K562 (cell line): ENCODE data around the gene ELMOD1.

Experiments
- BDP1 ChIP-seq: IDR thresholded peaks from 3 replicates; pipeline ENCODE4 v1.6.1; 2011; ENCODE audit not compliant: insufficient read length, insufficient read depth
- CAMTA2 ChIP-seq: fragments of 250-450 bp; sonication (Bioruptor Pico); conservative IDR thresholded peaks from 2 replicates; pipeline ENCODE4 v1.5.1; 2022
- EZH2 ChIP-seq: IDR thresholded peaks from 2 replicates; pipeline ENCODE4 v1.6.1; 2012; ENCODE audit warnings: low read depth, mild to moderate bottlenecking, inconsistent platforms, low read length, borderline replicate concordance
- TARDBP ChIP-seq: fragments of 450-650 bp; IDR thresholded peaks from 2 replicates; pipeline ENCODE4 v1.6.1; 2016
- TF ChIP-seq, protein P1 (sequence below): fragments of 450-650 bp; IDR thresholded peaks from 2 replicates; pipeline ENCODE4 v1.6.1; 2018; ENCODE audit not compliant: partially characterized antibody
- TF ChIP-seq, protein P2 (sequence below), 3 experiments: IDR thresholded peaks in 2 of 3; conservative IDR thresholded peaks in 1 of 3; 2 replicates each; pipeline ENCODE4 v1.5.1; 2011 to 2012; ENCODE audit warnings: low read length in 3 of 3, mild to moderate bottlenecking in 3 of 3, control low read depth in 2 of 3, improper control_type of control experiment in 1 of 3, inconsistent platforms in 1 of 3, low read depth in 1 of 3, mixed read lengths in 1 of 3, moderate library complexity in 1 of 3; ENCODE audit not compliant: insufficient read depth in 2 of 3
- TF ChIP-seq, protein P3 (sequence below), 2 experiments: fragments of 450-650 bp; formaldehyde crosslinking in 1 of 2; IDR thresholded peaks; 2 replicates each; pipeline versions ENCODE4 v1.4.0 to v1.6.1; 2014 to 2020; ENCODE audit warnings: mild to moderate bottlenecking in 2 of 2, borderline replicate concordance in 1 of 2, low read depth in 1 of 2

GRCh38 chr11:107562647-107563208, 28.2 kb upstream of the ELMOD1 start:
- TF ChIP-seq, protein P1, sequence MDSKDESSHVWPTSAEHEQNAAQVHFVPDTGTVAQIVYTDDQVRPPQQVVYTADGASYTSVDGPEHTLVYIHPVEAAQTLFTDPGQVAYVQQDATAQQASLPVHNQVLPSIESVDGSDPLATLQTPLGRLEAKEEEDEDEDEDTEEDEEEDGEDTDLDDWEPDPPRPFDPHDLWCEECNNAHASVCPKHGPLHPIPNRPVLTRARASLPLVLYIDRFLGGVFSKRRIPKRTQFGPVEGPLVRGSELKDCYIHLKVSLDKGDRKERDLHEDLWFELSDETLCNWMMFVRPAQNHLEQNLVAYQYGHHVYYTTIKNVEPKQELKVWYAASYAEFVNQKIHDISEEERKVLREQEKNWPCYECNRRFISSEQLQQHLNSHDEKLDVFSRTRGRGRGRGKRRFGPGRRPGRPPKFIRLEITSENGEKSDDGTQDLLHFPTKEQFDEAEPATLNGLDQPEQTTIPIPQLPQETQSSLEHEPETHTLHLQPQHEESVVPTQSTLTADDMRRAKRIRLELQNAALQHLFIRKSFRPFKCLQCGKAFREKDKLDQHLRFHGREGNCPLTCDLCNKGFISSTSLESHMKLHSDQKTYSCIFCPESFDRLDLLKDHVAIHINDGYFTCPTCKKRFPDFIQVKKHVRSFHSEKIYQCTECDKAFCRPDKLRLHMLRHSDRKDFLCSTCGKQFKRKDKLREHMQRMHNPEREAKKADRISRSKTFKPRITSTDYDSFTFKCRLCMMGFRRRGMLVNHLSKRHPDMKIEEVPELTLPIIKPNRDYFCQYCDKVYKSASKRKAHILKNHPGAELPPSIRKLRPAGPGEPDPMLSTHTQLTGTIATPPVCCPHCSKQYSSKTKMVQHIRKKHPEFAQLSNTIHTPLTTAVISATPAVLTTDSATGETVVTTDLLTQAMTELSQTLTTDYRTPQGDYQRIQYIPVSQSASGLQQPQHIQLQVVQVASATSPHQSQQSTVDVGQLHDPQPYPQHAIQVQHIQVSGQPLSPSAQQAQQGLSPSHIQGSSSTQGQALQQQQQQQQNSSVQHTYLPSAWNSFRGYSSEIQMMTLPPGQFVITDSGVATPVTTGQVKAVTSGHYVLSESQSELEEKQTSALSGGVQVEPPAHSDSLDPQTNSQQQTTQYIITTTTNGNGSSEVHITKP, result no peak
- TF ChIP-seq EZH2 (no peak), TARDBP (no peak), CAMTA2 (CRISPR knock-in tag) (no peak), BDP1 (no peak)
- TF ChIP-seq, protein P2, sequence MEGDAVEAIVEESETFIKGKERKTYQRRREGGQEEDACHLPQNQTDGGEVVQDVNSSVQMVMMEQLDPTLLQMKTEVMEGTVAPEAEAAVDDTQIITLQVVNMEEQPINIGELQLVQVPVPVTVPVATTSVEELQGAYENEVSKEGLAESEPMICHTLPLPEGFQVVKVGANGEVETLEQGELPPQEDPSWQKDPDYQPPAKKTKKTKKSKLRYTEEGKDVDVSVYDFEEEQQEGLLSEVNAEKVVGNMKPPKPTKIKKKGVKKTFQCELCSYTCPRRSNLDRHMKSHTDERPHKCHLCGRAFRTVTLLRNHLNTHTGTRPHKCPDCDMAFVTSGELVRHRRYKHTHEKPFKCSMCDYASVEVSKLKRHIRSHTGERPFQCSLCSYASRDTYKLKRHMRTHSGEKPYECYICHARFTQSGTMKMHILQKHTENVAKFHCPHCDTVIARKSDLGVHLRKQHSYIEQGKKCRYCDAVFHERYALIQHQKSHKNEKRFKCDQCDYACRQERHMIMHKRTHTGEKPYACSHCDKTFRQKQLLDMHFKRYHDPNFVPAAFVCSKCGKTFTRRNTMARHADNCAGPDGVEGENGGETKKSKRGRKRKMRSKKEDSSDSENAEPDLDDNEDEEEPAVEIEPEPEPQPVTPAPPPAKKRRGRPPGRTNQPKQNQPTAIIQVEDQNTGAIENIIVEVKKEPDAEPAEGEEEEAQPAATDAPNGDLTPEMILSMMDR (IDR thresholded peaks at IDR 0.05 in 2 of 3, conservative IDR thresholded peaks at IDR 0.05 in 1 of 3; ENCODE audit: insufficient read depth in 2 of 3, low read depth in 1 of 3, low read length in 3 of 3), result no peak
- TF ChIP-seq, protein P3, sequence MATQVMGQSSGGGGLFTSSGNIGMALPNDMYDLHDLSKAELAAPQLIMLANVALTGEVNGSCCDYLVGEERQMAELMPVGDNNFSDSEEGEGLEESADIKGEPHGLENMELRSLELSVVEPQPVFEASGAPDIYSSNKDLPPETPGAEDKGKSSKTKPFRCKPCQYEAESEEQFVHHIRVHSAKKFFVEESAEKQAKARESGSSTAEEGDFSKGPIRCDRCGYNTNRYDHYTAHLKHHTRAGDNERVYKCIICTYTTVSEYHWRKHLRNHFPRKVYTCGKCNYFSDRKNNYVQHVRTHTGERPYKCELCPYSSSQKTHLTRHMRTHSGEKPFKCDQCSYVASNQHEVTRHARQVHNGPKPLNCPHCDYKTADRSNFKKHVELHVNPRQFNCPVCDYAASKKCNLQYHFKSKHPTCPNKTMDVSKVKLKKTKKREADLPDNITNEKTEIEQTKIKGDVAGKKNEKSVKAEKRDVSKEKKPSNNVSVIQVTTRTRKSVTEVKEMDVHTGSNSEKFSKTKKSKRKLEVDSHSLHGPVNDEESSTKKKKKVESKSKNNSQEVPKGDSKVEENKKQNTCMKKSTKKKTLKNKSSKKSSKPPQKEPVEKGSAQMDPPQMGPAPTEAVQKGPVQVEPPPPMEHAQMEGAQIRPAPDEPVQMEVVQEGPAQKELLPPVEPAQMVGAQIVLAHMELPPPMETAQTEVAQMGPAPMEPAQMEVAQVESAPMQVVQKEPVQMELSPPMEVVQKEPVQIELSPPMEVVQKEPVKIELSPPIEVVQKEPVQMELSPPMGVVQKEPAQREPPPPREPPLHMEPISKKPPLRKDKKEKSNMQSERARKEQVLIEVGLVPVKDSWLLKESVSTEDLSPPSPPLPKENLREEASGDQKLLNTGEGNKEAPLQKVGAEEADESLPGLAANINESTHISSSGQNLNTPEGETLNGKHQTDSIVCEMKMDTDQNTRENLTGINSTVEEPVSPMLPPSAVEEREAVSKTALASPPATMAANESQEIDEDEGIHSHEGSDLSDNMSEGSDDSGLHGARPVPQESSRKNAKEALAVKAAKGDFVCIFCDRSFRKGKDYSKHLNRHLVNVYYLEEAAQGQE (IDR thresholded peaks at IDR 0.05; ENCODE audit: borderline replicate concordance), result no peak
- TF ChIP-seq, protein P3 (CRISPR knock-in tag; IDR thresholded peaks at IDR 0.05; ENCODE audit: low read depth), result no peak
